ENCODE results near the gene CCM2L.

CCM2L gene

DNA sequence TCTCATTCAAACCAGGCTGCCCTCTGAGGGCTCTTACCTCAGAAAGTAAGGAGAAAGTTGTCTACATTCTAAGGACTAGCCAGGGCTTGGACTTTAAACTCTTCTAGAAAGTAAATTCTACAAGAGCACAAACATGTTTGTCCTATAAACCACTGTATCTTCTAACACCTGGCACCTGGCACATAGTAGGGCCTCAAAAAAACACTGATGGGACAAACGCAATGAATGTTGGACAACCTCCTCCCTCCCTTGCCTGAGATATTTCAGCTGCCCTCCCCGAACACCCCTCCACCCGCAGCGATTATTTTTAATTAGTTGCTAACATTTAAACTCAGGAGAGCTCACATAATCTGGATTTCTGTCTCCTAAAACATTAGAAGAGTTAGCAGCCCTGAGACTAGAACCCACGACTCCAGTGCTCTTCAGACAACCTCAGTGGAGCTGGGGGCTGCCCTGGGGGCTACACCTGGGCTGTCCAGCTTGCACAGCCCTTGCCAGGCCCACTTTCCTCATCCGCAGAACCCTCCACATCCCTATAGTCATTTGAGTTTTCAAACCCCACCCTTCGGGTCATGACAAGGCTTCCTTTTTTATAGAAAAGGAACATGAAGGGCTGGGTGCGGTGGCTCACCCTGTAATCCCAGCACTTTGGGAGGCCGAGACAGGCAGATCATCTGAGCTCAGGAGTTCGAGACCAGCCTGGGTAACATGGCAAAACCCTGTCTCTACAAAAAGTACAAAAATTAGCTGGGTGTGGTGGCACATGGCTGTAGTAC is 46.7 kb downstream of the CCM2L start:
- DNase-seq (ENCODE audit: low read depth in 2 of 2), result no peak

DNA sequence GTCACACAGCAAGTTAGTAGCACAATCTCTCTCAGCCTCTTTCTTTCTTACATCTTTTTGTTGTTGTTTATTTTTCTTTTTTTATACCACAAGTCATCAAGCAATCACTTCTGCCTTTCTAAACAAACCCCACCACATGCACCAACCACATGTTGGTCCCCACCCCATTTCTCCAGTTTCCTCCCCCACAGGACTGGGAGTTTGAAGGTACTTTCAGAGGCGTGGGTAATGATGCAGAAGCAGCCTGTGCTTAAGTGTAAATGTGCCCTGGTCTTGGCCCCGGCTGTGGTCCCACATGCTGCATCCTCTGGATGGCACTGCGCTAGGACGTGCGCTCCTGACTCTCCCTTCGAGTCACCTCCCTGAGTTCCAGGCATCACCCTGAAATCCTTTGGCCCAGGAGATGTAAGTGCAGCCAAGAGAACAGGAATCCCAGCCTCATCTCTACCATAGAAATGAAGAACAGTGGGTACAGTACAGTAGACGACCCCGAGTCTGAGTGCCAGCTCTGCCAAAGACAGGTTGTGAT is 47.5 kb downstream of the CCM2L start:
- no peak for DNase-seq (ENCODE audit: low read depth in 2 of 2)

GRCh38 chr20:32059189-32059588 is 49.0 kb downstream of the CCM2L start:
- DNase-seq (ENCODE audit: low read depth in 2 of 2), result no peak

DNA sequence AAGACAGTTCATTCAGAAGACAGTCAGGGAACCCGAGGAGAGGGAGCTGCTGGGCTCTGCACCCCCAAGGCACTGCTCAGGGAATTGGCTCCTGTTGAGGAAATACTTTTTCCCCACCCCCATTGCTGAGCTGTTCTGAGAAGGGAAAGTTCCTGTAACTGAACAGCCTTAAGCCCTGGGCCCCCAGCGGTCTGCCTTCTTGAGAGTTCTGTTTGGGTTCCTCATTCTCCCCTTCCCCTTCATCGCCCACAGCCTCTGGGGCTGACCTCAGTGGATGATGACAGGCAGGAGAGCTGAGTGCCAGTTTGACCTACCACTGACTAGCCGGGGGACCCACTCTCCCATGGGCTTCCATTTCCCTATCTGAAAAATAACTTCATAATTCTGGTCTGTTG is 52.5 kb downstream of the CCM2L start:
- no peak for DNase-seq (ENCODE audit: low read depth in 2 of 2)

- no peak for DNase-seq (ENCODE audit: low read depth in 2 of 2)
These were observed 53.5 kb downstream of the CCM2L start for GRCh38 chr20:32063695-32064094.

GRCh38 chr20:32064667-32065066 is 54.4 kb downstream of the CCM2L start:
- DNase-seq (ENCODE audit: low read depth in 2 of 2), result no peak

- no peak for DNase-seq (ENCODE audit: low read depth in 2 of 2)
These were observed 57.1 kb downstream of the CCM2L start for GRCh38 chr20:32067234-32067821.

DNA sequence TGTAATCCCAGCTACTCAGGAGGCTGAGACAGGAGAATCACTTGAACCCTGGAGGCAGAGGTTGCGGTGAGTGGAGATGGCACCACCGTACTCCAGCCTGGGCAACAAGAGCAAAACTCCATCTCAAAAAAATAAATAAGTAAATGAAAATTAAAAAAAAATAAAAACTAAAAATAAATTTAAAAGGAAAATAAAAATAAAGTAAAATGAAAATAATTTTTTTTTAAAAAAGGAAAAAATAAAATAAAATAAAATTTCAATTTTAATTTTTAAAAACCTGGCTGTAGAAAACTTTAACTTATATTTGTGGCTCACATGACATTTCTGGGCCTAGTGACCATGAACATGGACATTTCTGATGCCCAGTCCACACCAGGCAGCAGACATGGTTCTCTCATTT is 57.9 kb downstream of the CCM2L start:
- DNase-seq (ENCODE audit: low read depth in 2 of 2), result no peak

- DNase-seq (ENCODE audit: low read depth in 2 of 2), result no peak
These were observed 59.5 kb downstream of the CCM2L start for GRCh38 chr20:32069711-32070110.

- DNase-seq (ENCODE audit: low read depth in 2 of 2), result no peak
These were observed 60.0 kb downstream of the CCM2L start for GRCh38 chr20:32070282-32070681.

DNA sequence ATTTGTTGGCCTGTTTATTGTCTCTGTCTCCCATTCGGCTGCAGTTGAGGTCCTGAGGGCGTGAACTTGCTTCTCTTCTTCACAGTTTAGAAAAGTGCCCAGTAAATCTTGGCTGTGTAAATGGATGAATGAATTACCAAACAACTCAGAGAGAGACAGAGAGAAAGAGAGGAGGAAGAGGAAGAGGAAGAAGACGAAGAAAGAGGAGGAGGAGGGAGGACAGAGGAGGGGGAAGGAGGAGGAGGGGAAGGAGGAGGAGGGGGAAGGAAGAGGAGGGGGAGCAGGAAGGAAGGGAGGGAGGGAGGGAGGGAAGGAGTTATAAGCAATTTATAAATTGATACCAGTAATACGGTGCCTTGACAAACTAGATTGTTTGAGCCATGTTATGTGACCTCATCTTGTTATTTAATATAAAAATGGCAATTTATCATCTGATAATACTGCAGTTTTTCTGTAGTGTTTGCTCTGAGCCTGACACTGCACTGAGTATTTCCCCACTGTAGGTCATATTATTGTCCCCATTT is 60.5 kb downstream of the CCM2L start:
- no peak for DNase-seq (ENCODE audit: low read depth in 2 of 2)

- no peak for DNase-seq (ENCODE audit: low read depth in 2 of 2)
These were observed 61.3 kb downstream of the CCM2L start for GRCh38 chr20:32071395-32072167.

GRCh38 chr20:32072168-32072750 is 62.0 kb downstream of the CCM2L start:
- no peak for DNase-seq (ENCODE audit: low read depth in 2 of 2)

- no peak for DNase-seq (ENCODE audit: low read depth in 2 of 2)
These were observed 65.3 kb downstream of the CCM2L start for GRCh38 chr20:32075534-32075933.

DNA sequence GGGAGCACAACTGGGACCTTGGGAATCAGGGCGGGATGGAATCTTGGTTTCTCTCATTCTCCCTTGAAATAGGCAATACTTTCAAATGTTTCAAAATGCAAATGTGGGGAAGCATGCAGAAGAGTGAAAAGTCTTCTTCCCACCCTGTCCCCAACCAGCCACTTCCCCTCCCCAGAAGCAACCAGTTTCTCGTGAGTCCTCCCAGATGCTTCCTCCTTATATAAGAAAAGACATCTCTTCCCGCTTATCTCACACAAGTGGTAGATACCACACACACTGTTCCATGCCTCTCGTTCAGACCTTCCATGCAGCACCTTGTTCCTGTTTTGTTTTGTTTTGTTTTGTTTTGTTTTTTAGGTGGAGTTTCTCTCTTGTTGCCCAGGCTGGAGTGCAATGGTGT is 67.0 kb downstream of the CCM2L start:
- DNase-seq (ENCODE audit: low read depth in 2 of 2), result no peak

DNA sequence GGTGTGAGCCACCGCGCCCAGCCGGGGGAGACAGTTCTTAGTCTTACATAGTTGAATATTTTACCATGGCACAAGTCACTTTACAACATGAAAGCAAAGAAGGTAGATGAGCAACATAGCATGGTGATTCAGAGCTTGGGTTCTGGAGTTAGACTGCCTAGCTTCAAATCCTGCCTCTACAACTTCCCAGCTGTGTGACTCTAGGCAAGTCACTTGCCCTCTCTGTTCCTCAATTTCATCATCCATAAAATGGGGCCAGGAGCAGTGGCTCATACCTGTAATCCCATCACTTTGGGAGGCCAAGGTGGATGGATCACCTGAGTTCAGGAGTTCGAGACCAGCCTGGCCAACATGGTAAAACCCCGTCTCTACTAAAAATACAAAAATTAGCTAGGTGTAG is 68.1 kb downstream of the CCM2L start:
- DNase-seq (ENCODE audit: low read depth in 2 of 2), result no peak

- DNase-seq (ENCODE audit: low read depth in 2 of 2), result no peak
These were observed 68.6 kb downstream of the CCM2L start for GRCh38 chr20:32078791-32079190.

DNA sequence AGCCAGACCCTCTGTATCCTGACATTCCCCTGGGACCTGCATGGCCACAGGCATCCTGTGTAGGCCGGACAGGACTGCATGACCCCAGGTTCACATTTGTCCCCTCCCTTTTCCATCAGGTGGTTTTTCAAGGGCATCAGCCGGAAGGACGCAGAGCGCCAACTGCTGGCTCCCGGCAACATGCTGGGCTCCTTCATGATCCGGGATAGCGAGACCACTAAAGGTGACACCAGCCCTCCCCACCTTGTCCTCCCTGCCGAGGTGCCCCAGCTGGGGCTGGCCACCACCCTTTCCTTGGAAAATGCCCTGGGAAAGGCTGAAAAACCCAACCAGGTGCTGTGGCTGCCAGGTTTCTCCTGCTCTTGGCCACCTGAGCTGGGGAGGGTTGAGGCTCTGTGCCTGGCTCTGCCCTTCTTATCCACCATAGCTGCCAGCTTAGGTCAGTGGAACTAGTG is 69.4 kb downstream of the CCM2L start:
- no peak for DNase-seq (ENCODE audit: low read depth in 2 of 2)

DNA sequence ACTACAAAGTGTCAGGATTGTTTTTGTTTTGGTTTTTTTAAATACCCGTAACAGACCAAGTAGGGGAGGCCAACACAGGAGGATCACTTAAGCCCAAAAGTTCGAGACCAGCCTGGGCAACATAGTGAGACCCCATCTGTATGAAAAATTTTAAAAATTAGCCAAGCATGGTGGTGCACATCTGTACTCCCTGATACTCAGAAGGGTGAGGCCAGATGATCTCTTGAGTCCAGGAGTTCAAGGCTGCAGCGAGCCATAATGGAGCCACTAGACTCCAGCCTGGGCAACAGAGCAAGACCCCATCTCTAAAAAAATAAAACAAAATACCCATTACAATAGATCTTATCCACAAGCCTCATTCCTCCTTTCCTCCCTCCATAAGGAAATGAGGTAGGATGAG is 70.5 kb downstream of the CCM2L start:
- no peak for DNase-seq (ENCODE audit: low read depth in 2 of 2)

Measured in stimulated activated CD8-positive, alpha-beta memory T cell treated with anti-CD3 and anti-CD28 coated beads, Interleukin-2, amount 100 ng/mL, for 48 hours (primary cell).